B cell (primary cell): ENCODE results near the gene NKAPL.

Experiments
- CTCF ChIP-seq: fragments of 200-600 bp; IDR thresholded peaks from one replicate; pipeline ENCODE4 v1.8.0; 2022; ENCODE audit warnings: antibody characterized with exemption, mild to moderate bottlenecking
- EZH2 ChIP-seq: IDR thresholded peaks from 2 replicates; pipeline ENCODE4 v1.6.1; 2012; ENCODE audit warnings: borderline replicate concordance, low read depth, mild to moderate bottlenecking, moderate library complexity, low read length; ENCODE audit not compliant: insufficient read depth, poor library complexity, severe bottlenecking

GRCh38 chr6:28254121-28254519 is 5.0 kb upstream of the NKAPL start:
- TF ChIP-seq CTCF: no peak
- no peak for TF ChIP-seq EZH2
